ENCODE measurements around the gene ARHGAP24. TPM values are rescaled to one million over a fixed set of nuclear protein-coding genes. Genes with fewer than 3 reads are reported as not detected.
"Not testable (repeated sequence)": the region's sequence is repeated elsewhere in the genome, so short reads cannot be mapped to it uniquely, and the experiment has no call there.

ARHGAP24 gene
- total and polyA plus RNA-seq, 9 donors: 6.6 to 16.7 (median 10.0) TPM

- H3K36me3 ChIP-seq: no peaks in the 10 kb centered on the region
- DNase-seq: no peak
- no peak for TF ChIP-seq CTCF (IDR thresholded peaks at IDR 0.05)
- no peak for TF ChIP-seq POLR2A (IDR thresholded peaks at IDR 0.05)
- TF ChIP-seq EP300 (IDR thresholded peaks at IDR 0.05): no peak
- H3K9me3 ChIP-seq: no peaks in the 10 kb centered on the region
- no peaks in the 10 kb centered on the region for H3K4me1 ChIP-seq (ENCODE audit: insufficient read depth)
- H3K27me3 ChIP-seq: no peaks in the 10 kb centered on the region
- H3K27ac ChIP-seq: no peak overlapping the region
- no peak overlapping the region for H3K4me3 ChIP-seq
- WGBS, 3 donors: 59 to 70% (median 70%) methylated on average over 4 of the region's 4 CpGs
- intact Hi-C loops (cut with DNase I): no loop called here
Measured at GRCh38 chr4:85961887-85962286, 486.9 kb downstream of the ARHGAP24 start.

GRCh38 chr4:85963231-85963630 is 488.3 kb downstream of the ARHGAP24 start:
- Histone ChIP-seq H3K36me3 (no peaks in the 10 kb centered on the region), H3K4me3 (no peak overlapping the region), H3K4me1 (ENCODE audit: insufficient read depth) (no peaks in the 10 kb centered on the region), H3K27me3 (no peaks in the 10 kb centered on the region), H3K27ac (no peak overlapping the region), H3K9me3 (no peaks in the 10 kb centered on the region)
- TF ChIP-seq EP300 (IDR thresholded peaks at IDR 0.05) (no peak), POLR2A (IDR thresholded peaks at IDR 0.05) (no peak)
- intact Hi-C loops (cut with DNase I): no loop called here
- no peak for DNase-seq
- 88 to 99% (median 96%) methylated on average over 1 of the region's 1 CpG for WGBS, 3 donors

GRCh38 chr4:85964298-85964697 is 489.3 kb downstream of the ARHGAP24 start:
- Histone ChIP-seq H3K27ac (no peak overlapping the region), H3K27me3 (no peaks in the 10 kb centered on the region), H3K9me3 (no peaks in the 10 kb centered on the region), H3K4me3 (no peak overlapping the region), H3K4me1 (ENCODE audit: insufficient read depth) (no peaks in the 10 kb centered on the region), H3K36me3 (no peaks in the 10 kb centered on the region)
- no peak for DNase-seq
- TF ChIP-seq EP300 (IDR thresholded peaks at IDR 0.05): no peak
- TF ChIP-seq CTCF (IDR thresholded peaks at IDR 0.05): no peak
- TF ChIP-seq POLR2A (IDR thresholded peaks at IDR 0.05): no peak
- intact Hi-C loops (cut with DNase I): no loop called here

GRCh38 chr4:85965017-85965416 is 490.1 kb downstream of the ARHGAP24 start:
- H3K9me3 ChIP-seq; H3K27ac ChIP-seq; intact Hi-C loops (cut with DNase I); DNase-seq; H3K4me1 ChIP-seq (ENCODE audit: insufficient read depth); H3K4me3 ChIP-seq; H3K36me3 ChIP-seq; H3K27me3 ChIP-seq: not testable (repeated sequence)
- WGBS, 3 donors: 95 to 98% (median 95%) methylated on average over 4 of the region's 4 CpGs

GRCh38 chr4:85965529-85965928 is 490.6 kb downstream of the ARHGAP24 start:
- Histone ChIP-seq H3K27me3 (no peaks in the 10 kb centered on the region), H3K27ac (no peak overlapping the region), H3K4me3 (no peak overlapping the region), H3K9me3 (no peaks in the 10 kb centered on the region), H3K4me1 (ENCODE audit: insufficient read depth) (no peaks in the 10 kb centered on the region), H3K36me3 (no peaks in the 10 kb centered on the region)
- whole genome bisulfite sequencing, 3 donors: 85 to 93% (median 86%) methylated on average over 1 of the region's 1 CpG
- TF ChIP-seq POLR2A (IDR thresholded peaks at IDR 0.05) (no peak), EP300 (IDR thresholded peaks at IDR 0.05) (no peak), CTCF (IDR thresholded peaks at IDR 0.05) (no peak)
- intact Hi-C loops (cut with DNase I): no loop called here
- DNase-seq: no peak

GRCh38 chr4:85966373-85966772 is 491.4 kb downstream of the ARHGAP24 start:
- 28 to 44% (median 30%) methylated on average over 2 of the region's 2 CpGs for WGBS, 3 donors
- no peaks in the 10 kb centered on the region for H3K27me3 ChIP-seq
- H3K36me3 ChIP-seq: no peaks in the 10 kb centered on the region
- H3K4me3 ChIP-seq: no peak overlapping the region
- TF ChIP-seq POLR2A (IDR thresholded peaks at IDR 0.05) (no peak), EP300 (IDR thresholded peaks at IDR 0.05) (no peak), CTCF (IDR thresholded peaks at IDR 0.05) (no peak)
- intact Hi-C loops (cut with DNase I): no loop called here
- no peaks in the 10 kb centered on the region for H3K9me3 ChIP-seq
- no peak for DNase-seq
- no peak overlapping the region for H3K27ac ChIP-seq
- no peaks in the 10 kb centered on the region for H3K4me1 ChIP-seq (ENCODE audit: insufficient read depth)

All from ovary (tissue), 9 donors.